Hepatocyte (in vitro differentiated cells): ENCODE results near the gene LRCH1.

Experiments used
- CTCF ChIP-seq: fragments of 200-600 bp; sonication (generic); IDR thresholded peaks from 2 replicates; pipeline ENCODE4 v1.5.1; 2016; ENCODE audit warnings: antibody characterized with exemption, mild to moderate bottlenecking; ENCODE audit not compliant: poor library complexity
- EZH2 ChIP-seq: fragments of 200-600 bp; sonication (generic); IDR thresholded peaks from 2 replicates; pipeline ENCODE4 v1.6.1; 2016; ENCODE audit warnings: antibody characterized with exemption, mild to moderate bottlenecking, borderline replicate concordance
- EZH2phosphoT487 ChIP-seq: fragments of 200-600 bp; sonication (generic); IDR thresholded peaks from one replicate; pipeline ENCODE4 v1.6.1; 2018; ENCODE audit warnings: antibody characterized with exemption, mild to moderate bottlenecking, low read depth, moderate library complexity; ENCODE audit not compliant: unreplicated experiment, severe bottlenecking

- no peak for TF ChIP-seq CTCF
- TF ChIP-seq EZH2 = no peak
- TF ChIP-seq EZH2phosphoT487 = no peak
These were observed 6.7 kb upstream of the LRCH1 start for GRCh38 chr13:46546084-46546768.
